ENCODE data around the gene TRMT2A.

Gene TRMT2A

DNA sequence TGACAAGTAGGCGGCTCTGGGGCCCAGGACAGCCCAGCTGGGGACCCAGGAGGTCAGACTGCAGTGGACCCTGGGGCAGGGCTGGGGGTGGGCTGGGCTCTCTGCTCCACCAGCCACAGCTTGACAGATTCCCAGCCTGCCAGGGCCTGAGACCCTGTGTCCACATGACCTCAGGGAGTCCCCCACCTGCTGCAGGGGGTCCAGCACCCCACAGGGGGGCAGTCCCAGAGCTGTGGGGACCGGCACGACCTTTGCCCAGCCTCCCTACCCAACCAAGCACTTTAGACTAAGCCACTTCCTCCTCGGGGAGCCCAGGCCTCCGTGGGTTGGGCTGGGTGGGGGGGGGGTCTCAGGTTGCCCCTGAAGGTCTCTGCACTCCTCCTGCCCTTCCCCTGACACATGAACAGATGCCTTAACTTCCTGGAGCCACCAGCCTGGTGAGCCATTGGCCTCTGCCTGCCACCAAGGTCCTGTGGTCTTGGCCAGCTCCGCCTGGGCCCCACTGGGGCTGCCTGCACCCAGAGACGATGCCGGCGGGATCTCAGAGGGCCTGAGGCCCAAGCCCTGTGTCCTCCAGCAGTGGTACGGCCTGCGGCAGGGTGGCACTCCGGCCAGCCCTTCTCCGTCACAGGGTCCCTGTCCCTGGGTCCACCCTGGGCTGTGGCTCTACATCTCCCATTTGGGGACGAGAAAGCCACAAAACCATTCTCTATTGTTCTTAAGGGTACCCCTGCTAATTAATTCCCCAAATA is 30.4 kb upstream of the TRMT2A start:
- Histone ChIP-seq H3K27me3 (ENCODE audit: control insufficient read depth in 1 of 2, insufficient read depth in 2 of 2, low read length in 2 of 2) (no peaks in the 10 kb centered on the region), H3K36me3 (ENCODE audit: insufficient read depth, low read length) (no peaks in the 10 kb centered on the region), H3K27ac (ENCODE audit: low read depth, low read length) (no peak overlapping the region), H3K9ac (ENCODE audit: low read length) (no peak overlapping the region), H3K4me1 (ENCODE audit: insufficient read depth, low read length) (no peaks in the 10 kb centered on the region), H3K4me3 (ENCODE audit: low read depth in 1 of 2, low read length in 2 of 2) (no peak overlapping the region), H3K9me3 (ENCODE audit: low read length) (no peaks in the 10 kb centered on the region)

GRCh38 chr22:20146777-20147176 is 29.8 kb upstream of the TRMT2A start:
- no peak overlapping the region for H3K27ac ChIP-seq (ENCODE audit: low read depth, low read length)
- H3K4me3 ChIP-seq (ENCODE audit: low read depth in 1 of 2, low read length in 2 of 2), result no peak overlapping the region
- H3K9me3 ChIP-seq (ENCODE audit: low read length), result no peaks in the 10 kb centered on the region
- H3K36me3 ChIP-seq (ENCODE audit: insufficient read depth, low read length), result no peaks in the 10 kb centered on the region
- H3K4me1 ChIP-seq (ENCODE audit: insufficient read depth, low read length), result no peaks in the 10 kb centered on the region
- no peaks in the 10 kb centered on the region for H3K27me3 ChIP-seq (ENCODE audit: control insufficient read depth in 1 of 2, insufficient read depth in 2 of 2, low read length in 2 of 2)
- no peak overlapping the region for H3K9ac ChIP-seq (ENCODE audit: low read length)

- Histone ChIP-seq H3K27ac (ENCODE audit: low read depth, low read length) (no peak overlapping the region), H3K4me3 (ENCODE audit: low read depth in 1 of 2, low read length in 2 of 2) (no peak overlapping the region), H3K4me1 (ENCODE audit: insufficient read depth, low read length) (no peaks in the 10 kb centered on the region), H3K36me3 (ENCODE audit: insufficient read depth, low read length) (no peaks in the 10 kb centered on the region), H3K9ac (ENCODE audit: low read length) (no peak overlapping the region), H3K9me3 (ENCODE audit: low read length) (no peaks in the 10 kb centered on the region), H3K27me3 (ENCODE audit: control insufficient read depth in 1 of 2, insufficient read depth in 2 of 2, low read length in 2 of 2) (no peaks in the 10 kb centered on the region)
These were observed 28.8 kb upstream of the TRMT2A start for GRCh38 chr22:20145832-20146223.

GRCh38 chr22:20145206-20145831 is 28.3 kb upstream of the TRMT2A start:
- Histone ChIP-seq H3K27ac (ENCODE audit: low read depth, low read length) (no peak overlapping the region), H3K27me3 (ENCODE audit: control insufficient read depth in 1 of 2, insufficient read depth in 2 of 2, low read length in 2 of 2) (no peaks in the 10 kb centered on the region), H3K4me1 (ENCODE audit: insufficient read depth, low read length) (no peaks in the 10 kb centered on the region), H3K9ac (ENCODE audit: low read length) (no peak overlapping the region), H3K4me3 (ENCODE audit: low read depth in 1 of 2, low read length in 2 of 2) (no peak overlapping the region), H3K9me3 (ENCODE audit: low read length) (no peaks in the 10 kb centered on the region), H3K36me3 (ENCODE audit: insufficient read depth, low read length) (no peaks in the 10 kb centered on the region)

- no peaks in the 10 kb centered on the region for H3K9me3 ChIP-seq (ENCODE audit: low read length)
- no peak overlapping the region for H3K27ac ChIP-seq (ENCODE audit: low read depth, low read length)
- no peaks in the 10 kb centered on the region for H3K36me3 ChIP-seq (ENCODE audit: insufficient read depth, low read length)
- H3K27me3 ChIP-seq (ENCODE audit: control insufficient read depth in 1 of 2, insufficient read depth in 2 of 2, low read length in 2 of 2), result no peaks in the 10 kb centered on the region
- H3K9ac ChIP-seq (ENCODE audit: low read length), result no peak overlapping the region
- H3K4me1 ChIP-seq (ENCODE audit: insufficient read depth, low read length), result no peaks in the 10 kb centered on the region
- no peak overlapping the region for H3K4me3 ChIP-seq (ENCODE audit: low read depth in 1 of 2, low read length in 2 of 2)
These were observed 27.0 kb upstream of the TRMT2A start for GRCh38 chr22:20143883-20144665.

DNA sequence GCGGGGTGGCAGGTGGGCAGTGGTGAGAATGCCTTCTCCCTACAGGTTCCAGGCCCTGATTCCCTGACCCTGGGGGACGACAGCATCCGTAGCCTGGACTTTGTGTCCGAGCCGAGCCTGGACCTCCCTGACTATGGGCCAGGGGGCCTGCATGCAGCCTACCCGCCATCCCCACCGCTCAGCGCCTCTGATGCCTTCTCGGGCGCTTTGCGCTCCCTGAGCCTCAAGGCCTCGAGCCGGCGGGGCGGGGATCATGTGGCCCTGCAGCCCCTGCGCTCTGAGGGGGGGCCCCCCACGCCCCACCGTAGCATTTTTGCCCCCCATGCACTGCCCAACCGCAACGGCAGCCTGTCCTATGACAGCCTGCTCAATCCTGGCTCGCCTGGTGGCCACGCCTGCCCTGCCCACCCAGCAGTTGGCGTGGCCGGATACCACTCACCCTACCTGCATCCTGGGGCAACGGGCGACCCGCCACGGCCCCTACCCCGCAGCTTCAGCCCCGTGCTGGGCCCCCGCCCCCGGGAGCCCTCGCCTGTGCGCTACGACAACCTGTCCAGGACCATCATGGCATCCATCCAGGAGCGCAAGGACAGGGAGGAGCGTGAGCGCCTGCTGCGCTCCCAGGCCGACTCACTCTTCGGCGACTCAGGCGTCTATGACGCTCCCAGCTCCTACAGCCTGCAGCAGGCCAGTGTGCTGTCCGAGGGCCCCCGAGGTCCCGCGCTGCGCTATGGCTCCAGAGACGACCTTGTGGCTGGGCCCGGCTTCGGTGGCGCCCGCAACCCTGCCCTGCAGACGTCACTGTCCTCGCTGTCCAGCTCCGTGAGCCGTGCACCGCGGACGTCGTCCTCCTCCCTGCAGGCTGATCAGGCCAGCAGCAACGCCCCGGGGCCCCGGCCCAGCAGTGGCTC is 25.9 kb upstream of the TRMT2A start:
- no peak overlapping the region for H3K27ac ChIP-seq (ENCODE audit: low read depth, low read length)
- no peaks in the 10 kb centered on the region for H3K36me3 ChIP-seq (ENCODE audit: insufficient read depth, low read length)
- H3K4me1 ChIP-seq (ENCODE audit: insufficient read depth, low read length), result peaks cover 6% of the 10 kb centered on the region
- H3K9me3 ChIP-seq (ENCODE audit: low read length), result no peaks in the 10 kb centered on the region
- no peak overlapping the region for H3K4me3 ChIP-seq (ENCODE audit: low read depth in 1 of 2, low read length in 2 of 2)
- no peaks in the 10 kb centered on the region for H3K27me3 ChIP-seq (ENCODE audit: control insufficient read depth in 1 of 2, insufficient read depth in 2 of 2, low read length in 2 of 2)
- no peak overlapping the region for H3K9ac ChIP-seq (ENCODE audit: low read length)

DNA sequence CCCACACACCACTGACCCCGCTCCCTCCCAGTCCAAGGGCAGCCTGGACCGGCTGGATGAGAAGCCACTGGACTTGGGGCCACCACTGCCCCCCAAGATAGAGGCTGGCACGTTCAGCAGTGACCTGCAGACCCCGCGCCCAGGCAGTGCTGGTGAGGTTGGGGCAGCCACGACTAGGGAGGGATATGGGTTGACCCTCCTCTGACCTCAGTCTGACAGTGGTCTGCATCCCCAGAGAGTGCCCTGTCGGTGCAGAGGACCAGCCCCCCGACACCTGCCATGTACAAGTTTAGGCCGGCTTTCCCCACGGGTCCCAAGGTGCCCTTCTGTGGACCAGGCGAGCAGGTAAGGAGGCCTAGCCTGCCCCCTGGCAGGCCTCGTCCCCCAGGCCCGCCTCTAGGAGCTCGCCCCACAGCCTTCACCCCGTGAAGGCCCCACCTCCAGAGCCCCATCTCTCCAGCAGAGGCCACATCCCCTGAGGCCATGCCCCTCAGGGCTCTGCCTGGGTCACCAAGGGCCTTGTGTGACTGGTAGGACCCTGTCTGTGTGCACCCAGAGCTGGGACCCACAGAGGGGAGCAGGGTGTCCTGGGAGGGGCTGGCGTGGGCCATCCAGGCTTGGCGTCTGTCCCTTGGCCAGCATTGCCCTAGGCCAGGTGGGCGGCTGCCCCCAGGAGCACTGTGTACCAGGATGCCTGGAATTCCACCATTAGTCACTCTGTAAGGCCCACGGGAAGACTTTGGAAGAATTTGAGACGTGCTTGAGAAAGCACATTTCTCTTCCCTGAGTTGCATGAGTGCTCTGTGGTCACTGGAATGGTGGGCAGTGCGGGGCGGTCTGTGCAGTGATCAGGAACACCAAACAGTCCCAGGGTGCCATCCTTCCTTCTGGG is 24.4 kb upstream of the TRMT2A start:
- H3K9me3 ChIP-seq (ENCODE audit: low read length), result no peaks in the 10 kb centered on the region
- no peaks in the 10 kb centered on the region for H3K36me3 ChIP-seq (ENCODE audit: insufficient read depth, low read length)
- no peak overlapping the region for H3K27ac ChIP-seq (ENCODE audit: low read depth, low read length)
- H3K4me3 ChIP-seq (ENCODE audit: low read depth in 1 of 2, low read length in 2 of 2), result no peak overlapping the region
- no peak overlapping the region for H3K9ac ChIP-seq (ENCODE audit: low read length)
- no peaks in the 10 kb centered on the region for H3K27me3 ChIP-seq (ENCODE audit: control insufficient read depth in 1 of 2, insufficient read depth in 2 of 2, low read length in 2 of 2)
- H3K4me1 ChIP-seq (ENCODE audit: insufficient read depth, low read length), result peaks cover 22% of the 10 kb centered on the region

- Histone ChIP-seq H3K27me3 (ENCODE audit: control insufficient read depth in 1 of 2, insufficient read depth in 2 of 2, low read length in 2 of 2) (no peaks in the 10 kb centered on the region), H3K4me3 (ENCODE audit: low read depth in 1 of 2, low read length in 2 of 2) (no peak overlapping the region), H3K9ac (ENCODE audit: low read length) (no peak overlapping the region), H3K36me3 (ENCODE audit: insufficient read depth, low read length) (no peaks in the 10 kb centered on the region), H3K4me1 (ENCODE audit: insufficient read depth, low read length) (peaks cover 30% of the 10 kb centered on the region), H3K9me3 (ENCODE audit: low read length) (no peaks in the 10 kb centered on the region), H3K27ac (ENCODE audit: low read depth, low read length) (no peak overlapping the region)
These were observed 23.5 kb upstream of the TRMT2A start for GRCh38 chr22:20140521-20140964.

DNA sequence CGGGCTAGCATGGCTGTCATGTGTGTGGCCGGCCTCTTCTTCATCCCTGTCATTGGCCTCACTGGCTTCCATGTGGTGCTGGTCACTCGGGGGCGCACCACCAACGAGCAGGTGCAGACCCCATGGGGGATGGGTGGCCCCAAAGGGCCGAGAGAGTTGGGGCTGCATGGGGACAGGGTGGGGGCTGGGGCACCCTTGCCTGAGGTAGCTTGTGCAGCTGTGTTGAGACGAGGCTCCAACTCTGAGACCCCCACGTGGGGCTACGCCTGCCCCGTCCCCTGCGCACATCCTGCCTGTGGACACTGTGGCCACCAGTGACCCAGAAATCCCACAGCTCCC is 23.1 kb upstream of the TRMT2A start:
- H3K4me1 ChIP-seq (ENCODE audit: insufficient read depth, low read length), result peaks cover 34% of the 10 kb centered on the region
- H3K27ac ChIP-seq (ENCODE audit: low read depth, low read length), result no peak overlapping the region
- H3K27me3 ChIP-seq (ENCODE audit: control insufficient read depth in 1 of 2, insufficient read depth in 2 of 2, low read length in 2 of 2), result no peaks in the 10 kb centered on the region
- H3K9me3 ChIP-seq (ENCODE audit: low read length), result no peaks in the 10 kb centered on the region
- H3K4me3 ChIP-seq (ENCODE audit: low read depth in 1 of 2, low read length in 2 of 2), result no peak overlapping the region
- H3K9ac ChIP-seq (ENCODE audit: low read length), result no peak overlapping the region
- H3K36me3 ChIP-seq (ENCODE audit: insufficient read depth, low read length), result no peaks in the 10 kb centered on the region

GRCh38 chr22:20139391-20140106 is 22.5 kb upstream of the TRMT2A start:
- H3K4me1 ChIP-seq (ENCODE audit: insufficient read depth, low read length), result peaks cover 38% of the 10 kb centered on the region
- H3K27ac ChIP-seq (ENCODE audit: low read depth, low read length), result no peak overlapping the region
- no peaks in the 10 kb centered on the region for H3K9me3 ChIP-seq (ENCODE audit: low read length)
- H3K9ac ChIP-seq (ENCODE audit: low read length), result no peak overlapping the region
- no peaks in the 10 kb centered on the region for H3K36me3 ChIP-seq (ENCODE audit: insufficient read depth, low read length)
- no peaks in the 10 kb centered on the region for H3K27me3 ChIP-seq (ENCODE audit: control insufficient read depth in 1 of 2, insufficient read depth in 2 of 2, low read length in 2 of 2)
- H3K4me3 ChIP-seq (ENCODE audit: low read depth in 1 of 2, low read length in 2 of 2), result no peak overlapping the region
